Fibroblast of villous mesenchyme (primary cell): ENCODE data around the gene ACOT2. TPM values are rescaled to one million over a fixed set of nuclear protein-coding genes. Genes with fewer than 3 reads are reported as not detected.
A peak's percentile ranks its signal among the peaks of the same experiment; 100 is the strongest.

ENCODE experiments used
- DNase-seq: peaks from one replicate; pipeline ENCODE4 v3.0.0-alpha.2; 2010; ENCODE audit warnings: low read depth
- H3K4me3 ChIP-seq: 2 replicates; pipeline ENCODE4 v1.5.1; 2011; ENCODE audit warnings: low read depth, mild to moderate bottlenecking, low read length
- total RNA-seq: library from RNA; depleted of rRNA; stranded (reverse); fragments of >200 nt; gene quantifications from 2 replicates; pipeline ENCODE4 v1.2.3, GENCODE V29; 2012
- TF ChIP-seq, protein P1 (sequence below): IDR thresholded peaks from 2 replicates; pipeline ENCODE4 v1.5.1; 2012; ENCODE audit warnings: low read depth, mild to moderate bottlenecking, low read length; ENCODE audit not compliant: insufficient read depth

ACOT2 gene
- total RNA-seq, 1 donor: 26.8 TPM

DNA sequence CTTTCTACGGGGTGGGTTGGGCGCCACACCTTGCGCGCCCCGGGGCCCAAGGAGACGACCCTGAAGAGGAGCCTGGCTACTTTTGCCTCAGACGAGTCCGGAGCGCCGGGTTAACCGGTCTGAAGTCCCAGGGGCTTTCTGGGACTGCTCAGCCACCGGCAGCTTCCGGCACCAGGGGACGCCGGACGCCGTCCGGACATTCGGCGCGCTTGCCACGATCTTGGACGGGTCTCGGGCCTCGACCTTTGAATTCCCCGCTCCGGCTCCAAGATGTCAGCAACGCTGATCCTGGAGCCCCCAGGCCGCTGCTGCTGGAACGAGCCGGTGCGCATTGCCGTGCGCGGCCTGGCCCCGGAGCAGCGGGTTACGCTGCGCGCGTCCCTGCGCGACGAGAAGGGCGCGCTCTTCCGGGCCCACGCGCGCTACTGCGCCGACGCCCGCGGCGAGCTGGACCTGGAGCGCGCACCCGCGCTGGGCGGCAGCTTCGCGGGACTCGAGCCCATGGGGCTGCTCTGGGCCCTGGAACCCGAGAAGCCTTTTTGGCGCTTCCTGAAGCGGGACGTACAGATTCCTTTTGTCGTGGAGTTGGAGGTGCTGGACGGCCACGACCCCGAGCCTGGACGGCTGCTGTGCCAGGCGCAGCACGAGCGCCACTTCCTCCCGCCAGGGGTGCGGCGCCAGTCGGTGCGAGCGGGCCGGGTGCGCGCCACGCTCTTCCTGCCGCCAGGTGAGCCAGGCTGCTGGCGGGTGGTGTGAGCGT, 22.9 kb downstream of the ACOT2 start, which contains the start of gene ACOT4:
Gene ACOT4 (plus strand): TSS at position 184 of the 760 bp plus-strand sequence. CDS start 87 bp downstream, at position 271.
- peak; percentile 21 for DNase-seq
- H3K4me3 ChIP-seq: peak within 1 kb of the TSS; percentile 62
- TF ChIP-seq, protein P1, sequence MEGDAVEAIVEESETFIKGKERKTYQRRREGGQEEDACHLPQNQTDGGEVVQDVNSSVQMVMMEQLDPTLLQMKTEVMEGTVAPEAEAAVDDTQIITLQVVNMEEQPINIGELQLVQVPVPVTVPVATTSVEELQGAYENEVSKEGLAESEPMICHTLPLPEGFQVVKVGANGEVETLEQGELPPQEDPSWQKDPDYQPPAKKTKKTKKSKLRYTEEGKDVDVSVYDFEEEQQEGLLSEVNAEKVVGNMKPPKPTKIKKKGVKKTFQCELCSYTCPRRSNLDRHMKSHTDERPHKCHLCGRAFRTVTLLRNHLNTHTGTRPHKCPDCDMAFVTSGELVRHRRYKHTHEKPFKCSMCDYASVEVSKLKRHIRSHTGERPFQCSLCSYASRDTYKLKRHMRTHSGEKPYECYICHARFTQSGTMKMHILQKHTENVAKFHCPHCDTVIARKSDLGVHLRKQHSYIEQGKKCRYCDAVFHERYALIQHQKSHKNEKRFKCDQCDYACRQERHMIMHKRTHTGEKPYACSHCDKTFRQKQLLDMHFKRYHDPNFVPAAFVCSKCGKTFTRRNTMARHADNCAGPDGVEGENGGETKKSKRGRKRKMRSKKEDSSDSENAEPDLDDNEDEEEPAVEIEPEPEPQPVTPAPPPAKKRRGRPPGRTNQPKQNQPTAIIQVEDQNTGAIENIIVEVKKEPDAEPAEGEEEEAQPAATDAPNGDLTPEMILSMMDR: no peak

DNA sequence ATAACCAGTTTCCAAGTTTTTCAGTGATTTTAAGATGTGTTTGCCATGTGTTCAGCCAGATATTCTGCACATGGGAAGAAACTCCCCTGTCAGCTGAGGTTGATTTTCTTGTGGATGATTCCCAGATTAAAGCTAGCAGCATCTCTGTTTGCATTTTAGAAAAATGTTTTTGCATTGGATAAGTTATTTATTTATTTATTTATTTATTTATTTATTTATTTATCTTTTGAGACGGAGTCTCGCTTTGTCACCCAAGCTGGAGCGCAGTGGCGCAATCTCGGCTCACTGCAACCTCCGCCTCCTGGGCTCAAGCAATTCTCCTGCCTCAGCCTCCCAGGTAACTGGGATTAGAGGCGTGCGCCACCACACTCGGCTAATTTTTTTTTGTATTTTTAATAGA, 25.5 kb downstream of the ACOT2 start:
- DNase-seq: no peak
- H3K4me3 ChIP-seq: no peak overlapping the region
- TF ChIP-seq, protein P1: no peak

DNA sequence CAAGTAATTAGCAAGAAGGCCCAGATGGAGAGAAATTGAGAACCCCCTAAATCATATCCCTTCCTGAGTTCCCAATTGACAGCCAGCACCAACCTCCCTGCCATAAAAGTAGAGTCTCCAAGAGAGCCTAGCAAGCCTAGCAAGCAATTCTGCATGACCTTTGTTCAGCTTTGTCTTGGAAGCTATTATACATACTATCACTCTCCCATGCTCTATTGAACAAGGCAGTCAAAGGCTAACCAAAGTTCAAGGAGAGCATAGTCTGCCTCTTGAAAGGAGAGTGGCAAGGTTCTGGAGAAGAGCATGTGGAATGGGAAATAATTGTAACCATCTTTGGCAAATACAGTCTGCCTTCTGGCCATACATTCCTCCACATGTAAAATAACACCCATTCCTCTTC, 30.5 kb downstream of the ACOT2 start:
- TF ChIP-seq, protein P1: no peak
- no peak for DNase-seq
- H3K4me3 ChIP-seq: no peak overlapping the region

DNA sequence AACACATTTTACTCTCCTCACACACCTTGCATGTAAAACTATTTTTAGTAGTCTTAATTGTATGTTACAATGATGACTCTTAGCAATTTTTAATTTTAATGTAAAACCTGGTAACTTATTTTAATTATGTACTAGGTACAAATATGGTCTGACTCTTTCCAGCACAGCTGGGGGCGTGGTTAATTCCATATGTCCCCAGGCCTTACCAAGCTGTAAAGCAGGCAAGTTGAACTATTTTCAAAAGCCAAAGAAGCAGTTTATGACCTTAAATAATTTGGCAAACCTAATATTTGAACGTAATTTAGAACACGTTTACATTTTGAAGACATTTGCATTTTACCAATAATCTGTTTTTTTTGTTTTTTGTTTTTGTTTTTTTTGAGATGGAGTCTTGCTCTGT, 34.0 kb downstream of the ACOT2 start:
- no peak for DNase-seq
- H3K4me3 ChIP-seq: no peak overlapping the region

DNA sequence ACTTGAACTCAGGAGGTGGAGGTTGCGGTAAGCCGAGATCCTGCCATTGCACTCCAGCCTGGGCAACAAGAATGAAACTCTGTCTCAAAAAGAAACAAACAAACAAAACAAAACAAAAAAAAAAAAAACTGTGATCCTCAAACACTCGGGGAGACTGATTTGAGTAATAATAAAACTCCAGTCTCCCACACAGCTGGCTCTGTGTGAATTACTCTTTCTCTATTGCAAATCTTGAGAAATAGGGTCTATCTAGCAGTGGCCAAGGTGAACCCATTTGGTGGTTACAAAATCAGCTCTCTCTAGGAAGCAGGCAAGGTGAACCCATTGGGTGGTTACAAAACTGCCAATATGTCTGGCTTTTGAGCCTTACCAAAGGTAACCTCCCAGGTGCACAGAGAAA, 37.3 kb downstream of the ACOT2 start:
- DNase-seq: no peak
- no peak overlapping the region for H3K4me3 ChIP-seq
- TF ChIP-seq, protein P1: no peak

More for the DNA sequence above, 34.0 kb downstream of the ACOT2 start:
- TF ChIP-seq, protein P1: no peak

DNA sequence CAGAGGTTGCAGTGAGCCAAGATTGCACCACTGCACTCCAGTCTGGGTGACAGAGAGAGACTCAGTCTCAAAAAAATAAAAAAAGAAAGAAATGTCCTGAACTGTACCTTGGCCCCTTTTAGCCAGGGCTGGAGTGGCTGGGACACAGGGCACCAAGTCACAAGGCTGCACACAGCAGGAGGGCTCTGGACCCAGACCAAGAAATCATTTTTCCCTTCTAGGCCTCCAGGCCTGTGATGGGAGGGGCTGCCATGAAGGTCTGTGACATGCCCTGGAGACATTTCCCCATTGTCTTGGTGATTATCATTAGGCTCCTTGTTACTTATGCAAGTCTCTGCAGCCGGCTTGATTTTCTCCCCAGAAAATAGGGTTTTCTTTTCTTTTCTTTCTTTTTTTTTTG, 38.2 kb downstream of the ACOT2 start:
- no peak overlapping the region for H3K4me3 ChIP-seq
- DNase-seq: no peak
- TF ChIP-seq, protein P1: no peak
